ENCODE results near the gene ANAPC13.

The ANAPC13 gene

DNA sequence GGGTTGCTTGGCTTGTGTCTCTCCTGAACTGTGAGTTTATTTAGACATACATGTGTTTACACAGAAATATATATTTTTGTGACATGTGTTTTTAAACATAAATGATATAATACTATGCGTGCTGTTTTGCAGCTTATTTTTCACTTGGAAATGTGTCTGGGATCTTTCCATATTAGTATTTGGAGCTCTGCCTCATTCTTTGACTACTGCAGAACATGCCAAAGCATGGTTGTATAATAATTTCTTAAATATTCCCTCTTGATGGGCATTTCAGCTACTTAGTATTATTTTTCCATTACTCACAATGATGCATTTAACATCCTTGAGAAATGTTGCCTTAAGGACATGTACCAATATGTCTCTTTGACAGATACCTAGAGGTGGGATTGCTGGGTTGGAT lies 19.5 kb downstream of the ANAPC13 start:
- no peaks in the 10 kb centered on the region; the same call in 1 of the 2 replicates for H3K36me3 ChIP-seq
- no peak overlapping the region for H3K4me3 ChIP-seq (ENCODE audit: low read depth, low read length)
- no peak for DNase-seq
- no peaks in the 10 kb centered on the region for H3K27me3 ChIP-seq (ENCODE audit: insufficient read depth, low read depth, severe bottlenecking)
- no peaks in the 10 kb centered on the region for H3K9me3 ChIP-seq (ENCODE audit: severe bottlenecking)
- H3K27ac ChIP-seq, result no peak overlapping the region
- TF ChIP-seq, protein P1, sequence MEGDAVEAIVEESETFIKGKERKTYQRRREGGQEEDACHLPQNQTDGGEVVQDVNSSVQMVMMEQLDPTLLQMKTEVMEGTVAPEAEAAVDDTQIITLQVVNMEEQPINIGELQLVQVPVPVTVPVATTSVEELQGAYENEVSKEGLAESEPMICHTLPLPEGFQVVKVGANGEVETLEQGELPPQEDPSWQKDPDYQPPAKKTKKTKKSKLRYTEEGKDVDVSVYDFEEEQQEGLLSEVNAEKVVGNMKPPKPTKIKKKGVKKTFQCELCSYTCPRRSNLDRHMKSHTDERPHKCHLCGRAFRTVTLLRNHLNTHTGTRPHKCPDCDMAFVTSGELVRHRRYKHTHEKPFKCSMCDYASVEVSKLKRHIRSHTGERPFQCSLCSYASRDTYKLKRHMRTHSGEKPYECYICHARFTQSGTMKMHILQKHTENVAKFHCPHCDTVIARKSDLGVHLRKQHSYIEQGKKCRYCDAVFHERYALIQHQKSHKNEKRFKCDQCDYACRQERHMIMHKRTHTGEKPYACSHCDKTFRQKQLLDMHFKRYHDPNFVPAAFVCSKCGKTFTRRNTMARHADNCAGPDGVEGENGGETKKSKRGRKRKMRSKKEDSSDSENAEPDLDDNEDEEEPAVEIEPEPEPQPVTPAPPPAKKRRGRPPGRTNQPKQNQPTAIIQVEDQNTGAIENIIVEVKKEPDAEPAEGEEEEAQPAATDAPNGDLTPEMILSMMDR (IDR thresholded peaks at IDR 0.05; ENCODE audit: low read depth, low read length), result no peak

DNA sequence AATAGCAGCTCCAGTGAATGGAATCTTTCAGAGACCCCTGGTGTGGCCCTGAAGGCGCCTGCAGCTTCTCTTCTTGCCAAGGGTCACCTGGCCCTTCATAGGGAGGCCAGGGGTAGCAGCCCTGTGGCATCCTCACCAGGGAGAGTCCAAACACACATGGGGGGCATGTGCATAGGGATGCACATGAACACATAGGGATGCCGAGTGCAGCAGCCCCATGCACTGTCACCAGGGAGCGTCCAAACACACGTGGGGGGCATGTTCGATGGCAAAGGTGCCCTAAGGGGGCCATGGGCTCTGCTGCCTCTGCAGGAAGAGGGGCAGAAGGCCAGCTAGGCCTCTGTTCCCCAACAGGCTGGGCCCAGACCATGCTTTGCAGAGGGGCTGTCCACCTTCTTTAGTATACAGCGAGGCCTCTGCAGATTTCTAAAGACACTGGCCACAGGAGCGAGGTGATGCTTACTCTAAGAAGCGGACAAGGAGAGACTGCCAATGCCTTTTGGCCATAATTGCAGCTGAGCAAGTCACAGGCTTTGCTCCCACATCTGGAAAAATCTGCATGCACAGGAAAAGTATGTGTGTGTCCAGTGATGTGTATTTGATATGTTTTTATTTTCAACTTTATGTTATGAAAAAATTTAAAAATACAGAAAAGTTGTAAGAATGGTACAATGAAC lies 21.0 kb downstream of the ANAPC13 start:
- DNase-seq, result no peak
- no peak overlapping the region for H3K4me3 ChIP-seq (ENCODE audit: low read depth, low read length)
- H3K9me3 ChIP-seq (ENCODE audit: severe bottlenecking), result no peaks in the 10 kb centered on the region
- H3K27ac ChIP-seq, result no peak overlapping the region
- TF ChIP-seq, protein P1 (IDR thresholded peaks at IDR 0.05; ENCODE audit: low read depth, low read length), result no peak
- no peaks in the 10 kb centered on the region; the same call in 1 of the 2 replicates for H3K36me3 ChIP-seq
- H3K27me3 ChIP-seq (ENCODE audit: insufficient read depth, low read depth, severe bottlenecking), result no peaks in the 10 kb centered on the region

DNA sequence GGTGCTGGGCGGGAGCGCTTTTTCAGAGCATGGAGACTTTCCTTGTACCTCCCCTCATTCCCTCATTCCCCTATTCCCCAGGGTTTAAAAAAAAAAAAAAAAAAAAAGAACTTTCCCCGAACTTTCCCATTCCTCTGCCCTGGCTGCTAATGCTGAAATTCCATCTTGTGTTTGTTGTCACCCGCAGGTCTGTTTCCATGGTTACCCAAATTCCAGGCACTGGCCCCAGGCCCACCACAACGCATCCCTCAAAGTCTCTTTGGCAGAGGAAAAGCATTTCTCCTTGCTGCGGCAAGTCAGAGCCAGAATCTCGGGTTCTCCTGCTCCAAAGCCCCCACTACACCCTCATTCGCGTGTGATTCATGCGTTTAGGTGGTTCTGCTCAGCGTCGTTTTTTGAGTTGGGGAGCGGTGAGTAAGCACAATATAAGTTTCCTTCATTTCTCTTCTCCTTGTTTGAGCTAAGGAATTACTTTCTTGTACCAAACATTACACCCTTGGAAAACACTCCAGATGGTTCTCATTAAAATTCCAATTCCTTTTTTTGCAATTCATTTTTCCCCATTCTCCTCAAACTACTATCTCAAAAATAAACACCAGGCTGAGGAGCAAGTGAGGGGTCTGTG lies 21.6 kb downstream of the ANAPC13 start:
- H3K27ac ChIP-seq, result no peak overlapping the region
- no peaks in the 10 kb centered on the region; the same call in 1 of the 2 replicates for H3K36me3 ChIP-seq
- no peaks in the 10 kb centered on the region for H3K9me3 ChIP-seq (ENCODE audit: severe bottlenecking)
- no peaks in the 10 kb centered on the region for H3K27me3 ChIP-seq (ENCODE audit: insufficient read depth, low read depth, severe bottlenecking)
- DNase-seq, result no peak
- no peak overlapping the region for H3K4me3 ChIP-seq (ENCODE audit: low read depth, low read length)
- TF ChIP-seq, protein P1 (IDR thresholded peaks at IDR 0.05; ENCODE audit: low read depth, low read length), result no peak

DNA sequence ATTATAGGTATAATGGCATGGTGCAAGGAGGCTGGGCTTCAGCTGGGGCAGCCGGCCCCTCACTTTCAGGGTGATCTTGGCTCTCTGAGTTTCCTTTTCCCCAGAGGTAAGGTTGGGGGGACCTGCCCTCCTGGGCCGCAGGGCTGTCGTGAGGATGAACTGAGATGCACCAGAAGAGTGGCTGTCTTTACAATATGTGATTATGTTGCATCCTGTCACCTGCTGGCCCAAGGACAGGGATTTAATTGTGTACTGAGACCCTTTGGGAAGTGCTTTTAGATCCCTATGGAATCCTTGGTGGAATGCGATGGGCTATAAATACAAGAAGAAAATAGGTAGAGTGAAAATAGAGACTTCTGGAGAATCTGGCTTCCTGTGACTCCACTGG lies 22.1 kb downstream of the ANAPC13 start:
- no peaks in the 10 kb centered on the region for H3K27me3 ChIP-seq (ENCODE audit: insufficient read depth, low read depth, severe bottlenecking)
- H3K4me3 ChIP-seq (ENCODE audit: low read depth, low read length), result no peak overlapping the region
- TF ChIP-seq, protein P1 (IDR thresholded peaks at IDR 0.05; ENCODE audit: low read depth, low read length), result no peak
- DNase-seq, result no peak
- no peak overlapping the region for H3K27ac ChIP-seq
- no peaks in the 10 kb centered on the region; the same call in 1 of the 2 replicates for H3K36me3 ChIP-seq
- no peaks in the 10 kb centered on the region for H3K9me3 ChIP-seq (ENCODE audit: severe bottlenecking)

DNA sequence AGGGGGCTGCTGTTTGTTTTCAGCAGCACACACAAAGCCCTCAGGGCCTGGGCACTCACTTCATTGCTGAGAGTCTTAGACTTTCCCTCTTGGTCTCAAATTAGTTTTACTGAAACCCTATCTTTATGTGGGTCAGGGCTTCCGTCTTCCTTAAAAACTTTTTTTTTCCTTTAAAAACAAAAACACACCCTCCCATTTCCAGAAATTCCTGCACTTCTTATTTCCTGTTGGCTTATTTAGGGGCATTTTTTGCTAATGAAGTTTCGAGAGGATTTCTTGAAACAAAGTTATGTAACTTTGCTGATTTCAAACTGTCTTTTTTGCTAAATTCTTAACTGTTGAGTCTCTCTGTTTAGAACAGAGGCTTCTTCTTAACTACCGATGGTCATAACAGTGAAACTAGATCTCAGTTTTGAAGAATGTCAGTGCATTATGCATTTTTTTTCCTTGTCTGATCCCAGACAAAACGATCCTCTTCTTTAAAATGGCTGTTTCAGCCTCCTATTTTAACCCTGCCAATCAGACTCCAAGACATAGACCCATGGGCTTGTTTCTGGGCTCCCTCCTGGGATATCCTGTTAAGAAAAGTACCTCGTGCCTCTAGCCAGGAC lies 23.3 kb downstream of the ANAPC13 start:
- no peak for DNase-seq
- TF ChIP-seq, protein P1 (IDR thresholded peaks at IDR 0.05; ENCODE audit: low read depth, low read length), result no peak
- Histone ChIP-seq H3K9me3 (ENCODE audit: severe bottlenecking) (no peaks in the 10 kb centered on the region), H3K27ac (no peak overlapping the region), H3K4me3 (ENCODE audit: low read depth, low read length) (no peak overlapping the region), H3K36me3 (no peaks in the 10 kb centered on the region; the same call in 1 of the 2 replicates), H3K27me3 (ENCODE audit: insufficient read depth, low read depth, severe bottlenecking) (no peaks in the 10 kb centered on the region)
